Activated CD4-positive, alpha-beta memory T cell treated with anti-CD3 and anti-CD28 coated beads for 36 hours (primary cell): ENCODE data around the gene GMDS. TPM values are rescaled to one million over a fixed set of nuclear protein-coding genes. Genes with fewer than 3 reads are reported as not detected.
A peak's percentile ranks its signal among the peaks of the same experiment; 100 is the strongest.

Source experiments
- CTCF ChIA-PET: fragments of 350-600 bp; sonication (Branson Sonifier 250); formaldehyde crosslinking; loops from one replicate; lab custom pipeline; 2021; ENCODE audit warnings: antibody characterized with exemption, inconsistent platforms; lab: Charles Lee
- POLR2A ChIA-PET: fragments of 350-600 bp; sonication (Branson Sonifier 250); formaldehyde crosslinking; loops from one replicate; lab custom pipeline; 2021; ENCODE audit warnings: antibody characterized with exemption; lab: Charles Lee
- DNase-seq: peaks from one replicate; pipeline ENCODE4 v3.0.0-alpha.2; 2020
- H3K27ac Mint-ChIP-seq: one replicate; pipeline ENCODE4 v1.8.0; 2021; ENCODE audit warnings: mixed read lengths
- H3K27me3 Mint-ChIP-seq: one replicate; pipeline ENCODE4 v1.8.0; 2021; ENCODE audit warnings: mixed read lengths
- H3K36me3 Mint-ChIP-seq: one replicate; pipeline ENCODE4 v1.8.0; 2021; ENCODE audit warnings: mixed read lengths
- H3K4me1 Mint-ChIP-seq: one replicate; pipeline ENCODE4 v1.8.0; 2021; ENCODE audit warnings: low read depth, mixed read lengths
- H3K4me3 Mint-ChIP-seq: one replicate; pipeline ENCODE4 v1.8.0; 2021; ENCODE audit warnings: mild to moderate bottlenecking, mixed read lengths
- H3K9me3 Mint-ChIP-seq: one replicate; pipeline ENCODE4 v1.8.0; 2021; ENCODE audit warnings: mixed read lengths
- intact Hi-C: fragments of 100-400 bp; cut with micrococcal nuclease; formaldehyde crosslinking; loops from one replicate; pipeline ENCODE4 v1.15.1; 2023
- total RNA-seq, 2 experiments: library from RNA; stranded (reverse); gene quantifications; one replicate each; pipeline ENCODE4 v1.2.3, GENCODE V29; 2021

Gene GMDS
- total RNA-seq, 2 experiments from 2014 or later = 34.7 to 36.4 TPM

DNA sequence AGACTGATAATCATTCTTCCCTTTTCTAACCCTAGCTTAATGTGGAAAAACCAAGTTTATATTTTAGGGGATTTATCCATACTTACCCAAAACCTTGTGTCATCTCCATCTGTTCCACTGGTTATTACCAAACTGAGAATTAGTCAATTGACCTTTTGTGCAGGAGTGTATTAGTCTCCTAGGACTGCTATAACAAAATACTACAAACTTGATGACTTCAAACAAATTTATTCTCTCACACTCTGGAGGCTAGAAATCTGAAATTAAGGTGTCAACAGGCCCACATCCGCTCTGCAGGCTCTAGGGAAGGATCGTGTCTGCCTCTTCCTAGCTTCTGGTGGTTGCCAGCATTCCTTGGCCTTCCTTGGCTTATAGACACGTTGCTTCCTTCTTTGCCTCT, 12.7 kb upstream of the GMDS start:
- CTCF ChIA-PET = no interaction called here
- H3K27ac Mint-ChIP-seq = no peak overlapping the region
- intact Hi-C loops = no loop called here
- H3K36me3 Mint-ChIP-seq = peaks cover 45% of the 10 kb centered on the region
- POLR2A ChIA-PET = no interaction called here
- no peaks in the 10 kb centered on the region for H3K27me3 Mint-ChIP-seq
- H3K9me3 Mint-ChIP-seq = peaks cover 14% of the 10 kb centered on the region
- no peaks in the 10 kb centered on the region for H3K4me1 Mint-ChIP-seq
- H3K4me3 Mint-ChIP-seq = no peak overlapping the region
- no peak for DNase-seq

- CTCF ChIA-PET = no interaction called here
- peaks cover 49% of the 10 kb centered on the region for H3K36me3 Mint-ChIP-seq
These were observed 12.0 kb upstream of the GMDS start for GRCh38 chr6:2257363-2257762.

DNA sequence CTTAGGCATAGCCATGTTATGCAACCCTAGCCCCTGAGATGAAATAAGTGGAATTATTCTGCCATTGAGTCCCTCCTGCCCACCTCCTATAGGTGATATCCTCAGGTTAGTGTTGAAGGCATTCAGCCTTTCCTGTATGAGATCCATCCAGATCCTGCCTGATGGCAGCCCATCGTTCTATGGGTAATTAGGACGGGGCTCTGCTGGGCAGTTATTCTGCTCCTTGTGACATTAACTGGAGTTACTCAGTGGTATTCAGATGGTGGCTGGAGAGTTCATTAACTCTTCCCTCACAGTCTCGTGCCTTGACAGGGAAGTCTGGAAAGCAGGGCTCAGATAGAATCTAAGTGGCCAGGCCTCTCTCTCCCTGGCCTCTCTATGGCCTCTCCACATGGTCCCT, 9.3 kb upstream of the GMDS start:
- Mint-ChIP-seq H3K27me3 (no peaks in the 10 kb centered on the region), H3K4me3 (no peak overlapping the region), H3K9me3 (peaks cover 14% of the 10 kb centered on the region), H3K4me1 (no peaks in the 10 kb centered on the region), H3K36me3 (peaks cover 55% of the 10 kb centered on the region), H3K27ac (no peak overlapping the region)
- no peak for DNase-seq
- ChIA-PET CTCF (no interaction called here), POLR2A (no interaction called here)
- intact Hi-C loops = no loop called here

More at GRCh38 chr6:2257363-2257762, 12.0 kb upstream of the GMDS start:
- no peak for DNase-seq
- intact Hi-C loops = no loop called here
- H3K9me3 Mint-ChIP-seq = peaks cover 14% of the 10 kb centered on the region
- H3K4me1 Mint-ChIP-seq = no peaks in the 10 kb centered on the region
- H3K27ac Mint-ChIP-seq = no peak overlapping the region
- H3K27me3 Mint-ChIP-seq = no peaks in the 10 kb centered on the region
- no peak overlapping the region for H3K4me3 Mint-ChIP-seq
- POLR2A ChIA-PET = no interaction called here

DNA sequence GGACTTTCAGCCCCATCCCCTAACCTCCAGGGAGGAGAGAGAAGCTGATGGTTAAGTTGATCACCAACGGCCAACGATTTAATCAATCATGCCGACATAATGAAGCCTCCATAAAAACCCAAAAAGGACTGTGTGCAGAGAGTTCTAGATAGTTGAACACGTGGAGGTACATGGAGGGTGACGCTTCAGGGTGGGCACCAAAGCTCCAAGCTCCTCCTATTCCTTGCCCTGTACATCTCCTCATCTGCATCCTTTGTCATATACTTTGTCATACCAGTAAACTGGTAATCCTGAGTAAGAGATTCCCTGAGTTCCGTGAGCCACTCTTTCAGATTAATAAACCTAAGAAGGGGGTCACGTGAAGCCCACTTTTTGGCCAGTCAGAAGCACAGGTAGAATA, 3.7 kb upstream of the GMDS start:
- Mint-ChIP-seq H3K9me3 (peaks cover under 1% of the 10 kb centered on the region), H3K4me3 (no peak overlapping the region), H3K4me1 (peaks cover 27% of the 10 kb centered on the region), H3K36me3 (peaks cover 25% of the 10 kb centered on the region), H3K27ac (no peak overlapping the region), H3K27me3 (no peaks in the 10 kb centered on the region)
- intact Hi-C loops = loop anchor here (5.0 to 10.0 kb wide), 3 partner anchors 296 to 818 kb away; partner anchors contain the start of gene RIPK1
- CTCF ChIA-PET = interaction anchor here (0.9 kb wide), 1 partner anchor 385 kb away, joined by 3 read pairs; no protein-coding TSS in a partner anchor
- POLR2A ChIA-PET = no interaction called here
- no peak for DNase-seq

DNA sequence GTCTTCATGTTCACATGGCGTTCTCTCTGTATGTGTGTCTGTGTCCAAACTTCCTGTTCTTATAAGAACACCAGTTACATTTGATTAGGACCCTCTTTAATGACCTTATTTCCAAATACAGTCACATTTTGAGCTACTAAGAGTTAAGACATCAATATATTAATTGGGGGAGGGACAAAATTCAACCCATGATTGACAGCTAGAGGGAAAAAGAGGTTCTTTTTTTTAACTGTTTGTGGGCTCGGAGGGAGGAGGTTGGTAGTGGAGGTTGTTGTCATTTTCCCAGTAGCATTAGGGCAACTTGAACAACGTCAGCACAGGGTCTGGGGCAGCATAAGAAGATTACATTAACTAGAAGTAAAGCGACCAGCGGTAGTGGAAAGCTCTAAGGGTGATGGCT, 2.3 kb upstream of the GMDS start:
- Mint-ChIP-seq H3K36me3 (peaks cover 14% of the 10 kb centered on the region), H3K27ac (no peak overlapping the region), H3K9me3 (no peaks in the 10 kb centered on the region), H3K27me3 (no peaks in the 10 kb centered on the region), H3K4me3 (no peak overlapping the region), H3K4me1 (peaks cover 39% of the 10 kb centered on the region)
- intact Hi-C loops = loop anchor here (5.0 to 10.0 kb wide), 3 partner anchors 297 to 820 kb away; partner anchors contain the start of gene RIPK1
- DNase-seq = no peak
- CTCF ChIA-PET = interaction anchor here (0.6 to 1.4 kb wide), 2 partner anchors 52 to 651 kb away, joined by 3 read pairs; no protein-coding TSS in a partner anchor
- POLR2A ChIA-PET = no interaction called here

DNA sequence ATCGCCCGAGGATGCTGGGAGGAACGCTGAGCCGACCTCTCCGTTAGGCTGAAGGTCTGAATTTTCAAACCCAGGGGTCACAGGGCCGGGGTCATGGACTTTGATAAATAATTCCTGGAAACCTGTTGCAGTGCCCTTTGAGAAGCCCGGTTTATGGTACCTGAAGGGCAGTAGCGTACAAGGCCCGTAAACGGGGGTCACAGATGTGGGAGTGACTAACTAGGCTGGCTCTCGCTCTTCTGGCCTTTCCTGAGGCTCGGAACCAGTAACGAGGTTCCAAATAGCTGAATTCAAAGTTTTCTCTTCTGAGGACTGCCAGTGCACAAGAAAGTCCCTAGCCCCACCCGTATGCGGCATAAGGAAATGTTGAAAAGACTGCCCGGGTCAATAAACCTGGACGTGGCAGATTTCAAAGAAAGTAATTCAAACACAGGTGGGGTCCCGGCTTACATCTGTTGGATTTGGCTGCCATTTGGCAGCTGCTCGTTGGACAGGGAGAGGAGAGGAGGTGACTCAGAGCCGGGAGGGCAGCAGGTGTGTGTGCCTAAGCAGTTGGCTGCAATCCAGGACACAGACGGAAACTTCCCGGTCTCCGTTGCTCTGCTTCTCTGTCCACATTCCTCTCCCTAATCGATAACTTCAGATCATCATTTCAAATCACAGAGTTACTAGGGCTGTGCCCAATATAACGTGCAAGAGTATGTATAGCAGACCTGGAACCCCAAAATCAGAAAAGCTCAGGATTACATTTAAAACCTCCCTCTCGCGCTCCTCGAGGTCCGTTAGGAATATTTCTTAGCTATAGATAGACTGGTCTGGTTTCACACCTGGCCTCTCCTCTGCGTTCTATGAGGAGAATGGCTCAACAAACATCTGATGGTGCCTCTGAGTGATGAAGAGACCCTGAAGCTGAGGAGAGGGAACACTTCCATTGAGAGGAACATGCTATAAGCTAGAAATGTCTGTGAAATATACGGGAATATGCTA, 765 bp upstream of the GMDS start:
- ChIA-PET POLR2A (no interaction called here), CTCF (interaction anchor here (1.0 to 1.5 kb wide), 3 partner anchors 37 to 650 kb away, joined by 3 to 6 read pairs (median 3); no protein-coding TSS in a partner anchor)
- DNase-seq = peak; percentile 72
- Mint-ChIP-seq H3K36me3 (peaks cover 8% of the 10 kb centered on the region), H3K27ac (peak overlapping the region; percentile 92), H3K27me3 (no peaks in the 10 kb centered on the region), H3K4me1 (peaks cover 54% of the 10 kb centered on the region), H3K9me3 (no peaks in the 10 kb centered on the region), H3K4me3 (peak overlapping the region; percentile 91)
- intact Hi-C loops = loop anchor here (1.0 to 10.0 kb wide), 4 partner anchors 136 to 821 kb away; partner anchors contain the start of gene RIPK1

DNA sequence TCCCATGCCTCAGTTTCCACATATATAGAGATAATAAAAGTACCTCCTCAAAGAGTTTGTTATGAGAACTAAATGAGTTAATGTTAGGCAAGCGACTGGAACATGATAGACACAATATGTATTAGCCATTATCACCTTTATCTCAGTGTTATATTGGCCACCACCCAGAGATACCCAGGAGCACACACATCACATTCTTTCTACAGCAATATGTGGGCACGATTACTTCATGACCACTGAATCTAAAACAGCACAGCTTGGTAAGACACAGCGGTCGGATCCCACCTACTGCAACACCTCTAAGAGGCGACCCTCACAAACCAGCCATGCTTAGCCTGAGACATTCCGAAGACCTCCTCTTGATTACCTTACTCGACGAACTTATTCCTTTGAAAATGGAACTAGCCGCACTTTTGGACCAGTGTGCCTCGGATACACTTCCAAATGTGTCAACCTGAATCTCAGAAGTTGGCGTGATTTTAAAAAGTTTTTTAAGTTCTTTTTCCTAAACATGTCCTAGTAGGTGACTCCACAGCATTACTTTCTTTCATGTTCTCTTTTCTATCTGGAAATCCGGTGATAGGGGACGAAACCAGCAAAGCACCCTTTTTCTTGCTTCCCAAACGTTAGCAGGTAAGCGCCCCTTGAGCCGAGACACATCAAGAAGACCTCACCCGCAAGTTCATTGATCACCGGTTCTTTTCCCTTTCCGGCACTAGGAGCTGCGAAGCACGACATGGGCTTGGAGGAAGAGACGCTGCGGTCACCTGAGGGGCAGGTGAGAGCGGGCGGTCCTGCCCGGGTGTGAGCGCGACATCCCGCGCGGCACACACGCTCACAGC, 923 bp downstream of the GMDS start:
- peaks cover 2% of the 10 kb centered on the region for H3K36me3 Mint-ChIP-seq

GRCh38 chr6:2242311-2242710, 3.1 kb downstream of the GMDS start:
- POLR2A ChIA-PET = no interaction called here
- H3K36me3 Mint-ChIP-seq = no peaks in the 10 kb centered on the region
- no peaks in the 10 kb centered on the region for H3K27me3 Mint-ChIP-seq
- peaks cover 53% of the 10 kb centered on the region for H3K4me1 Mint-ChIP-seq
- intact Hi-C loops = loop anchor here (5.0 to 10.0 kb wide), 2 partner anchors 115 to 302 kb away; no protein-coding TSS in a partner anchor
- CTCF ChIA-PET = interaction anchor here (0.7 to 1.2 kb wide), 2 partner anchors 25 to 134 kb away, joined by 3 to 4 read pairs; no protein-coding TSS in a partner anchor
- DNase-seq = no peak
- no peak overlapping the region for H3K4me3 Mint-ChIP-seq
- no peak overlapping the region for H3K27ac Mint-ChIP-seq
- H3K9me3 Mint-ChIP-seq = no peaks in the 10 kb centered on the region

More for the DNA sequence above, 923 bp downstream of the GMDS start:
- H3K4me3 Mint-ChIP-seq = peak overlapping the region; percentile 91
- ChIA-PET CTCF (no interaction called here), POLR2A (no interaction called here)
- peaks cover 58% of the 10 kb centered on the region for H3K4me1 Mint-ChIP-seq
- no peaks in the 10 kb centered on the region for H3K9me3 Mint-ChIP-seq
- intact Hi-C loops = loop anchor here (5.0 to 10.0 kb wide), 4 partner anchors 117 to 823 kb away; partner anchors contain the start of gene RIPK1
- peak overlapping the region; percentile 87 for H3K27ac Mint-ChIP-seq
- H3K27me3 Mint-ChIP-seq = no peaks in the 10 kb centered on the region
- DNase-seq = no peak

GRCh38 chr6:2240961-2241360, 4.4 kb downstream of the GMDS start:
- Mint-ChIP-seq H3K27me3 (no peaks in the 10 kb centered on the region), H3K9me3 (no peaks in the 10 kb centered on the region), H3K4me3 (no peak overlapping the region), H3K27ac (no peak overlapping the region), H3K36me3 (no peaks in the 10 kb centered on the region), H3K4me1 (peaks cover 46% of the 10 kb centered on the region)
- intact Hi-C loops = loop anchor here (5.0 to 10.0 kb wide), 2 partner anchors 114 to 304 kb away; no protein-coding TSS in a partner anchor
- ChIA-PET CTCF (interaction anchor here (1.2 kb wide), 1 partner anchor 133 kb away, joined by 3 read pairs; no protein-coding TSS in a partner anchor), POLR2A (no interaction called here)
- no peak for DNase-seq

DNA sequence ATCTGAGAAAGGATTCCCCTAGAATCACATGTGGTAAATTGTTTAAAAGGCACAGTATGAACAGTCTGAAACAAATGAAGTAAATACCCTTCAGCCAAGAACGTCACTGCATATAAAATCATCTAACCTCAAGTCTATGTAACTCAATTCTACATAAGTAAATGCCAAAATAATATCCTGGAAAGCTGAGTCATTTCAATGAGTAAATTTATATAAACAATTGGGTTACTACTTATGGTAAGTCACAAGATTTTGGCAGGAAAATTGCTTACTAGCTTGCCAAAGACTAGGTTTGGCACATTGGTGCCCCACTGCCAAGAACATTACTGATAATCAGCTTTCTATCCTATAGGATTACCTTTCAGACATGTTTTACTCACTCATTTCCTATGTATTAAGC, 8.4 kb downstream of the GMDS start:
- no peak for DNase-seq
- intact Hi-C loops = no loop called here
- POLR2A ChIA-PET = no interaction called here
- Mint-ChIP-seq H3K4me1 (peaks cover 32% of the 10 kb centered on the region), H3K9me3 (no peaks in the 10 kb centered on the region), H3K36me3 (peaks cover 2% of the 10 kb centered on the region), H3K4me3 (no peak overlapping the region), H3K27me3 (no peaks in the 10 kb centered on the region), H3K27ac (no peak overlapping the region)
- CTCF ChIA-PET = interaction anchor here (0.6 to 1.1 kb wide), 2 partner anchors 13 to 682 kb away, joined by 3 read pairs; no protein-coding TSS in a partner anchor

DNA sequence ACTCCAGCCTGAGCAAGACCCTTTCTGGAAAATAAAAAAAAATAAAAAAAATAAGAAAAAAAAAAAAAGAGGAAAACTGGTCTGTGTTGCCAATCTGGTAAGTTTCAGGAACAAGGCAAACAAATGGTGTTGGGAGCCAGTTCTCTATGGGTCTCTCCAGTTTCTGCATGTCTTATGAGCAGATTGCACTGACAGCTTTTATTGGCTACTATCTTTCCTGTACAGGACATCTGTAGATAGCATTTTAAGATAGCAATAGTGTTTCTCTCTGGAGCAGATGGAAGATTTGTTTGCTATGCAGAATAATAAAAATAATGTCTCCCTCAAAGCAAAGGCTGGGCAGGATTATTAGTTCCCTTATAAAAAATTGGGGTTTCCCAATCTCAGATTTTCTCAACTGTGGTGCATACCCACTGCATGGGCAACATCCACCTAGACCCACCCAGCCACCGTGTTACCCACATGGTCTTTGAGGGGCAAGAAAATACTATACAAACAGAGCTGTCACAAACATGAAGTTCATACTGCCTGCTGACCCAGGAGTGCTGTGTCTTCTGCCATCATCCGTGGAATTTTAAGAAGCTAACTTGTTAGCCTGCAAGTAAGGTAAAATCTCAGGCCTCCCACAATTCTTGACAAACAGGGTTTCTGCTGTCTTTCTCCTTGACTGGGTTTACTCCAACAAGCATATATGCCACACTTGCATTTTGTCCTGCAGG, 9.5 kb downstream of the GMDS start:
- no peak overlapping the region for H3K27ac Mint-ChIP-seq
- no peaks in the 10 kb centered on the region for H3K9me3 Mint-ChIP-seq
- no peak overlapping the region for H3K4me3 Mint-ChIP-seq
- no peaks in the 10 kb centered on the region for H3K27me3 Mint-ChIP-seq
- peaks cover 31% of the 10 kb centered on the region for H3K4me1 Mint-ChIP-seq
- ChIA-PET CTCF (no interaction called here), POLR2A (no interaction called here)
- peaks cover 2% of the 10 kb centered on the region for H3K36me3 Mint-ChIP-seq
- DNase-seq = no peak
- intact Hi-C loops = no loop called here
